Chondrocyte (in vitro differentiated cells): Measurements from ENCODE around the gene AKAP12. TPM values are rescaled to one million over a fixed set of nuclear protein-coding genes. Genes with fewer than 3 reads are reported as not detected.

Experiments
- DNase-seq: peaks from one replicate; pipeline ENCODE4 v3.0.0; 2021; ENCODE audit warnings: mixed read lengths, low spot score
- H3K27ac Mint-ChIP-seq: one replicate; pipeline ENCODE4 v1.8.0; 2021; ENCODE audit warnings: mild to moderate bottlenecking, moderate library complexity, mixed read lengths; ENCODE audit not compliant: unreplicated experiment
- H3K27me3 Mint-ChIP-seq: 2 replicates; pipeline ENCODE4 v1.8.0; 2021; ENCODE audit warnings: low read depth, mixed read lengths
- H3K36me3 Mint-ChIP-seq: 2 replicates; pipeline ENCODE4 v1.8.0; 2021; ENCODE audit warnings: low read depth, mixed read lengths
- H3K4me1 Mint-ChIP-seq: 2 replicates; pipeline ENCODE4 v1.8.0; 2021; ENCODE audit warnings: low read depth, mild to moderate bottlenecking, mixed read lengths
- H3K4me3 Mint-ChIP-seq: one replicate; pipeline ENCODE4 v1.8.0; 2021; ENCODE audit warnings: mild to moderate bottlenecking, moderate library complexity, mixed read lengths; ENCODE audit not compliant: unreplicated experiment
- H3K9me3 Mint-ChIP-seq: 2 replicates; pipeline ENCODE4 v1.8.0; 2021; ENCODE audit warnings: low read depth, mixed read lengths
- total RNA-seq: library from RNA; stranded (reverse); gene quantifications from 3 replicates; pipeline ENCODE4 v1.2.1, GENCODE V29; 2021
- TF ChIP-seq, protein P1 (sequence below): fragments of 200-600 bp; sonication (generic); IDR thresholded peaks from 2 replicates; pipeline ENCODE4 v1.5.0; 2021; ENCODE audit warnings: antibody characterized with exemption, mild to moderate bottlenecking, moderate library complexity

The AKAP12 gene
- total RNA-seq, 1 donor from 2014 or later, result 176 TPM

- H3K36me3 Mint-ChIP-seq, result no peaks in the 10 kb centered on the region
- H3K4me1 Mint-ChIP-seq, result peaks cover 64% of the 10 kb centered on the region
- peak within 1 kb of the TSS; percentile 82 for H3K27ac Mint-ChIP-seq
- TF ChIP-seq, protein P1, sequence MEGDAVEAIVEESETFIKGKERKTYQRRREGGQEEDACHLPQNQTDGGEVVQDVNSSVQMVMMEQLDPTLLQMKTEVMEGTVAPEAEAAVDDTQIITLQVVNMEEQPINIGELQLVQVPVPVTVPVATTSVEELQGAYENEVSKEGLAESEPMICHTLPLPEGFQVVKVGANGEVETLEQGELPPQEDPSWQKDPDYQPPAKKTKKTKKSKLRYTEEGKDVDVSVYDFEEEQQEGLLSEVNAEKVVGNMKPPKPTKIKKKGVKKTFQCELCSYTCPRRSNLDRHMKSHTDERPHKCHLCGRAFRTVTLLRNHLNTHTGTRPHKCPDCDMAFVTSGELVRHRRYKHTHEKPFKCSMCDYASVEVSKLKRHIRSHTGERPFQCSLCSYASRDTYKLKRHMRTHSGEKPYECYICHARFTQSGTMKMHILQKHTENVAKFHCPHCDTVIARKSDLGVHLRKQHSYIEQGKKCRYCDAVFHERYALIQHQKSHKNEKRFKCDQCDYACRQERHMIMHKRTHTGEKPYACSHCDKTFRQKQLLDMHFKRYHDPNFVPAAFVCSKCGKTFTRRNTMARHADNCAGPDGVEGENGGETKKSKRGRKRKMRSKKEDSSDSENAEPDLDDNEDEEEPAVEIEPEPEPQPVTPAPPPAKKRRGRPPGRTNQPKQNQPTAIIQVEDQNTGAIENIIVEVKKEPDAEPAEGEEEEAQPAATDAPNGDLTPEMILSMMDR, result no peak
- H3K4me3 Mint-ChIP-seq, result peak within 1 kb of the TSS; percentile 83
- no peak for DNase-seq
- H3K9me3 Mint-ChIP-seq, result no peaks in the 10 kb centered on the region
- no peaks in the 10 kb centered on the region for H3K27me3 Mint-ChIP-seq
Measured at GRCh38 chr6:151391471-151392413, 152.0 kb downstream of the AKAP12 start, which contains the start of gene ZBTB2. TSS of gene ZBTB2 (minus strand) at chr6:151391559. CDS start at chr6:151373637, 17,922 bp downstream.

DNA sequence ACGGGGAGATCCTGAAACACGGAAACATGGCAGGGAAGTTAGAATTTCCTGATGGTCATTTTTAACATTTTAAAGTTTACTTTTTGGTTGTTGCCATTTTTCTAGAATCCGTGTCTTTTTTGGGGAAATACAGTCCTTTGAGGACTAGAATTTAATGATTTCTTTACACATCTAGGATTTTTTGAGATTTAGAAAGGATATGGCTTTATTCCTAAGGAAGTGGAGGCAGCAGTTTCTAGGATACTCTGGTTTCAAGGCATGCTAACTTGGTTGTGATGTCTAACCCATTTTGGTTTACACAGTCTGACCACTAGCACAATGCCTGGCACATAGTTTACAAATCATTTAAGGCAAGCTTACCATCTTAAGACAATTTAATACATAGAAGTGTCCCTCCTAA lies 152.7 kb downstream of the AKAP12 start:
- H3K27ac Mint-ChIP-seq, result peak overlapping the region; percentile 82
- TF ChIP-seq, protein P1, result no peak
- H3K9me3 Mint-ChIP-seq, result no peaks in the 10 kb centered on the region
- no peak for DNase-seq
- peak overlapping the region; percentile 83 for H3K4me3 Mint-ChIP-seq
- no peaks in the 10 kb centered on the region for H3K36me3 Mint-ChIP-seq
- H3K27me3 Mint-ChIP-seq, result no peaks in the 10 kb centered on the region
- H3K4me1 Mint-ChIP-seq, result peaks cover 62% of the 10 kb centered on the region

DNA sequence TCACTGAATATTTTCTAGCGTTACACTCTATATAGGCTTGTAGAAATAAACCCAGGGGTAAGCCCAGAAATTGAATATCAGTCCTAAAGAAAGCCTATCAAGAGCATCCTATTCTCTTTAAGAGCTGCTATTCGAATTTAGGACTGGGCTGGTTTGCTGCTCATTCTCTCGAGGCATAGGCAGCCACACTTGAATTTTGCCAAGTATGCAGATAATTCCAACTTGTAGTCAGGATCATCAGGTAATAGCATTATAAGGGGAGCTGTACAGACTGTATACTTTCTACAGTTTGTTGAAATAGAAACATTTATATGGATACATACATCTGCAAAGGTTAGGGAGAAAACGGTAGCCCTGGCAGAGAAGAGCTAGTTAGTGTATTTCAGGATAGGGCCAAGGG lies 153.6 kb downstream of the AKAP12 start:
- peaks cover 62% of the 10 kb centered on the region for H3K4me1 Mint-ChIP-seq
- DNase-seq, result no peak
- TF ChIP-seq, protein P1, result no peak
- no peaks in the 10 kb centered on the region for H3K9me3 Mint-ChIP-seq
- peak overlapping the region; percentile 83 for H3K4me3 Mint-ChIP-seq
- no peaks in the 10 kb centered on the region for H3K27me3 Mint-ChIP-seq
- H3K27ac Mint-ChIP-seq, result peak overlapping the region; percentile 63
- H3K36me3 Mint-ChIP-seq, result peaks cover 1% of the 10 kb centered on the region

- TF ChIP-seq, protein P1, result no peak
- H3K9me3 Mint-ChIP-seq, result no peaks in the 10 kb centered on the region
- H3K27ac Mint-ChIP-seq, result no peak overlapping the region
- H3K4me1 Mint-ChIP-seq, result peaks cover 63% of the 10 kb centered on the region
- no peaks in the 10 kb centered on the region for H3K27me3 Mint-ChIP-seq
- no peak for DNase-seq
- no peak overlapping the region for H3K4me3 Mint-ChIP-seq
- peaks cover 14% of the 10 kb centered on the region for H3K36me3 Mint-ChIP-seq
Measured at GRCh38 chr6:151399679-151400078, 159.9 kb downstream of the AKAP12 start.

- H3K36me3 Mint-ChIP-seq, result peaks cover 14% of the 10 kb centered on the region
- peak overlapping the region; percentile 32 for H3K27ac Mint-ChIP-seq
- no peaks in the 10 kb centered on the region for H3K9me3 Mint-ChIP-seq
- TF ChIP-seq, protein P1, result no peak
- no peaks in the 10 kb centered on the region for H3K27me3 Mint-ChIP-seq
- H3K4me1 Mint-ChIP-seq, result peaks cover 57% of the 10 kb centered on the region
- no peak overlapping the region for H3K4me3 Mint-ChIP-seq
- DNase-seq, result no peak
Measured at GRCh38 chr6:151400473-151400872, 160.7 kb downstream of the AKAP12 start.
